Measurements from ENCODE around the gene CRHR2.

- TF ChIP-seq POLR2A (IDR thresholded peaks at IDR 0.05), result no peak
- TF ChIP-seq CTCF (IDR thresholded peaks at IDR 0.05), result no peak
Measured at GRCh38 chr7:30605832-30606231, 76.4 kb downstream of the CRHR2 start.

Measured in right lobe of liver (tissue), 4 donors.